Activated naive CD4-positive, alpha-beta T cell treated with anti-CD3 and anti-CD28 coated beads, Interleukin-2, amount 10 ng/mL, durations not matched to agents 7 days and 5 days (primary cell): ENCODE data around the gene DYSF.

Source experiments
- CTCF ChIA-PET: fragments of 350-600 bp; sonication (Branson Sonifier 250); formaldehyde crosslinking; loops from one replicate; lab custom pipeline; 2021; ENCODE audit warnings: antibody characterized with exemption; lab: Charles Lee
- DNase-seq: peaks from one replicate; pipeline ENCODE4 v3.0.0-alpha.2; 2020
- H3K27ac Mint-ChIP-seq: one replicate; pipeline ENCODE4 v1.8.0; 2021; ENCODE audit warnings: mild to moderate bottlenecking, moderate library complexity, mixed read lengths
- H3K27me3 Mint-ChIP-seq: one replicate; pipeline ENCODE4 v1.8.0; 2021; ENCODE audit warnings: mild to moderate bottlenecking, mixed read lengths
- H3K36me3 Mint-ChIP-seq: one replicate; pipeline ENCODE4 v1.8.0; 2021; ENCODE audit warnings: mixed read lengths
- H3K4me1 Mint-ChIP-seq: one replicate; pipeline ENCODE4 v1.8.0; 2021; ENCODE audit warnings: mixed read lengths
- H3K4me3 Mint-ChIP-seq: one replicate; pipeline ENCODE4 v1.8.0; 2021; ENCODE audit warnings: mild to moderate bottlenecking, moderate library complexity, mixed read lengths
- H3K9me3 Mint-ChIP-seq: one replicate; pipeline ENCODE4 v1.8.0; 2021; ENCODE audit warnings: mixed read lengths

The DYSF gene

DNA sequence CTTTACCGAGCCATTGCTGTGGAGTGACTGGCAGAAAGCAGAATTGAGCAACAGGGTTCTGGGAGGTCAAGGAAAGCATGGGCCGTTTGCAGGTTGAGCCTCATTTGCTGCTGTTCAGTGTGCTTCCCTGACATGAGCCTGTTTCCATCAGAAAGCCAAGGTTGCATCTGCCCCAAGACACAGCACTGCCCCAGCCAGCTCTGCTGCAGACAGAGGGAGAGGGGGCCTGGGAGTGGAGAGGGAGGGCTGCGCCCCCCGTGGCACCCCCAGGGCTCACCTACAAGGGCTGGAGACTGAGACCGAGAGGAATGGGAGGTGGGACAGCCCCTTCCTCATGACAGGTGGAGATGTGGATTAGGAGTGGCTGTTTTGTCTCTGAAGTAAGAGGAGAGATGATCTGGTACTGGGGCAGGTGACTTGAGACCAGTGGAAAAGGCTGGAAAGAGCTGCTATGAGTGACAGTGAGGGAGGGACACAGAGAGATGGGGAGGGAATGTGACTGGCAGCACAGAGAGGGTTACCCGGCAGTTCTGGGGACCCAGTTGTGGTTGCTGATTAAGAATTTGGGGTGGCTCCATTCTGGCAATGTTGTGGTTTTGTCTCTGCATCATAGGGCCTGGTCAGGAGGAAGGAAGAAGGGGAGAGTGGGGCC lies 218.0 kb downstream of the DYSF start:
- no peaks in the 10 kb centered on the region for H3K27me3 Mint-ChIP-seq

GRCh38 chr2:71671895-71672825 lies 218.8 kb downstream of the DYSF start:
- Mint-ChIP-seq H3K9me3 (no peaks in the 10 kb centered on the region), H3K4me3 (no peak overlapping the region), H3K36me3 (no peaks in the 10 kb centered on the region), H3K4me1 (no peaks in the 10 kb centered on the region), H3K27me3 (no peaks in the 10 kb centered on the region), H3K27ac (no peak overlapping the region)
- DNase-seq: no peak
- CTCF ChIA-PET: no interaction called here

More for the DNA sequence above, 218.0 kb downstream of the DYSF start:
- no peak overlapping the region for H3K27ac Mint-ChIP-seq
- H3K4me1 Mint-ChIP-seq: no peaks in the 10 kb centered on the region
- H3K36me3 Mint-ChIP-seq: no peaks in the 10 kb centered on the region
- H3K4me3 Mint-ChIP-seq: no peak overlapping the region
- no peaks in the 10 kb centered on the region for H3K9me3 Mint-ChIP-seq
- CTCF ChIA-PET: no interaction called here
- DNase-seq: no peak

DNA sequence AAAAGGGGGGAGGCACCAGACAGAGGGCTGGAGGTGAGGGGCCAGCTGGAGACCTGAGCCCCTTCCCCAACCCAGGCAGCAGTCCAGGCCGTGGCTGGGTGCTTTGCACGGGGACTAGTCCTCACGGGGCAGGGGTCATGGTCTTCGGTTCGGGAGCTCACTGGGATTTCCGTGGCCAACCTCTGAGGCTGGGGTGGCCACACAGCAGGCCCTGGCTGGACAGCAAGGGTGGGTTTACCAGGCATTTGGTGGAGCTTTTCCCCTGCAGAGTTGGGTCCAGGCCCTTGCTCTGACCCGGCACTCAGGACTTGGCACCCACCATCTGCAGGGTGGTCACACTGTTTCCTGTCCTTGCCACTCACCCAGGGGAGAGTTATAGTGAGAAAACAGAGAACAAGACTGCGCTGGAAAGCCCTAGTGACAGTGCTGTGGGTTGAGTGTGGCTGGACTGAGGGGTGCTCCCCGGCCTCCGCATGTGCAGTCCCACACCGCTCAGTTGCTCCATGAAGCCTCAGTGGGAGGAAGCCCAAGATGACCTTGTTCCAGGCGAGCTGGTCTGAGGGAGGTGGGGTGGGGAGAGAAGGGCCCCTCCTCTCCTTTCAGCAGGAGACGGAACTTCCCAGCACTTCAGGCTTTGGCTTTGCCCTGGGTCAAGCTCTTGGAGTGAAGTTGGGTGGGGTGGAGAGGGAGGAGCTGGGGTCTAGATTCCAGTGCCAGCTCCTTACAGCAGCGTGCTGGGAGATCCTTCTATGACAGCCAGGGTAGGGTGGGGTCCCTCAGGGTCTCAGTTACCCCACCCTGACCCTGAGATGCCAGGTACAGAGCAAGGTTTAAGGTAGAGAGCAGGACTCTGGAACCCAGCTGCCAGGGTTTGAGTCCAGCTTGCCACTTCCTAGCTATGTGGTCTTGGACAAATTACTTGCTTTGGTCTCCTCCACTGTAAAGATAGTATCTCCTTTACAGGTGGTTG lies 219.8 kb downstream of the DYSF start:
- Mint-ChIP-seq H3K36me3 (no peaks in the 10 kb centered on the region), H3K9me3 (no peaks in the 10 kb centered on the region), H3K4me1 (no peaks in the 10 kb centered on the region), H3K27ac (no peak overlapping the region), H3K4me3 (no peak overlapping the region), H3K27me3 (no peaks in the 10 kb centered on the region)
- CTCF ChIA-PET: no interaction called here
- DNase-seq: no peak

- H3K9me3 Mint-ChIP-seq: no peaks in the 10 kb centered on the region
- H3K4me1 Mint-ChIP-seq: no peaks in the 10 kb centered on the region
- H3K27ac Mint-ChIP-seq: no peak overlapping the region
- CTCF ChIA-PET: no interaction called here
- H3K36me3 Mint-ChIP-seq: no peaks in the 10 kb centered on the region
- no peak overlapping the region for H3K4me3 Mint-ChIP-seq
- no peaks in the 10 kb centered on the region for H3K27me3 Mint-ChIP-seq
- DNase-seq: no peak
Observed at GRCh38 chr2:71674158-71674851, 220.9 kb downstream of the DYSF start.

DNA sequence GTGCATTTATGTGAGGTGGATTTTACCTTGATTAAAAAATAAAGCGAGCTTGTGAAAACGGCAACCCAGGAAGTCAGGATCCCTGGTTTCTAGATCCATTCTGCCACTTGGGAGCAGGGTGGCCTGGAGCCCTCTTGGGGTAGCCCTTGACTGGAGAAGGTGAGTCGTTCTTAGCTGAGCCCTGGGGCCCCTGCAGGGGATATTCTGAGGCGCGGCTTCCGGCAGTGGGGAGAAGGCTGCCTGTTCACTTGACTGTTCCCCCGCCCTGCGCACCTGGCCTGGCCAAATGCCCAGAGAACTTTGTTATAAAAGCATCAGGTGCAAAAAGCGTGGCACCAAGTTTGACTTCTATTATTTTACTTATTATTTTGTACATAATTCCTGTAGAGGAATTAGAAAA lies 221.9 kb downstream of the DYSF start:
- CTCF ChIA-PET: no interaction called here
- DNase-seq: no peak
- no peak overlapping the region for H3K4me3 Mint-ChIP-seq
- H3K36me3 Mint-ChIP-seq: no peaks in the 10 kb centered on the region
- H3K27ac Mint-ChIP-seq: no peak overlapping the region
- no peaks in the 10 kb centered on the region for H3K9me3 Mint-ChIP-seq
- H3K27me3 Mint-ChIP-seq: no peaks in the 10 kb centered on the region
- no peaks in the 10 kb centered on the region for H3K4me1 Mint-ChIP-seq

GRCh38 chr2:71678874-71679273 lies 225.5 kb downstream of the DYSF start:
- DNase-seq: no peak
- H3K27me3 Mint-ChIP-seq: no peaks in the 10 kb centered on the region
- no peaks in the 10 kb centered on the region for H3K9me3 Mint-ChIP-seq
- CTCF ChIA-PET: no interaction called here
- no peak overlapping the region for H3K4me3 Mint-ChIP-seq
- no peak overlapping the region for H3K27ac Mint-ChIP-seq
- H3K4me1 Mint-ChIP-seq: no peaks in the 10 kb centered on the region
- no peaks in the 10 kb centered on the region for H3K36me3 Mint-ChIP-seq

DNA sequence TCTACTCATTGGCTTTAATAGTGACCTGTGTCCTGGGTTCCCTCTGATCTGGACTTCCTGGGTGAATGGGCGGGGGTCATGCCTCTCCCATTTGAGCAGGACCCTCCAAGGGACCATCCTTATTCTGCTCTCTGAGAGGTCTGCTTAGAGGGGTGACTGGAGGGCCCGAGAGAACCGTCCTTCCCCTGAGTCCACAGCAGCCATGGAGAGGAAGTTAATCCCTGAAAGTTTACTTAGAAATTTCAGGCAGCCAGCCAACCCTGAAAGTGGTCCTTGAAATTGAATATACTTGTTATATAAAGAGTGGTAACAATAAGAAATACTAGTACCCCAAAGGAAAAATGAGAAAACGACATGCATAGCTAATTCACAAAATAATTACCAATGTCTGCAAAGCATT lies 226.1 kb downstream of the DYSF start:
- no peaks in the 10 kb centered on the region for H3K36me3 Mint-ChIP-seq
- no peak overlapping the region for H3K27ac Mint-ChIP-seq

DNA sequence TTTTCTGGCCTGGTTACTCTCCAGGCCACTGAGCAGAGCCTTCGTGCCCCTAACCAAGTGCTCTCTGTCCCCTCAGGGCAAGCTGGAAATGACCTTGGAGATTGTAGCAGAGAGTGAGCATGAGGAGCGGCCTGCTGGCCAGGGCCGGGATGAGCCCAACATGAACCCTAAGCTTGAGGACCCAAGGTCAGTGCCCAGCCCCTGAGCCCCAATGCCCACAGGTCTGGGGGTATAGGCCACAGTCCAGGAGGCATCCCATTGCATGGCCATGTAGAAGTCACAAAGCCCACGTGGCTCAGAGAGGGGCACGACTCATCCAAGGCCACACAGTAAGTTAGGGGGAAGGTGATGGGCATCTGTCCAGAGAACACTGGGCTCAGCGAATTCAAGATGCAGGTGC lies 227.6 kb downstream of the DYSF start:
- CTCF ChIA-PET: no interaction called here
- no peaks in the 10 kb centered on the region for H3K4me1 Mint-ChIP-seq
- H3K4me3 Mint-ChIP-seq: no peak overlapping the region
- no peaks in the 10 kb centered on the region for H3K9me3 Mint-ChIP-seq
- H3K36me3 Mint-ChIP-seq: no peaks in the 10 kb centered on the region
- DNase-seq: no peak
- H3K27ac Mint-ChIP-seq: no peak overlapping the region
- no peaks in the 10 kb centered on the region for H3K27me3 Mint-ChIP-seq

More for the DNA sequence above, 226.1 kb downstream of the DYSF start:
- H3K9me3 Mint-ChIP-seq: no peaks in the 10 kb centered on the region
- H3K4me1 Mint-ChIP-seq: no peaks in the 10 kb centered on the region
- no peak for DNase-seq
- CTCF ChIA-PET: no interaction called here
- no peaks in the 10 kb centered on the region for H3K27me3 Mint-ChIP-seq
- H3K4me3 Mint-ChIP-seq: no peak overlapping the region

GRCh38 chr2:71681626-71682025 lies 228.3 kb downstream of the DYSF start:
- Mint-ChIP-seq H3K36me3 (no peaks in the 10 kb centered on the region), H3K27me3 (no peaks in the 10 kb centered on the region), H3K9me3 (no peaks in the 10 kb centered on the region), H3K4me1 (no peaks in the 10 kb centered on the region), H3K4me3 (no peak overlapping the region), H3K27ac (no peak overlapping the region)
- no peak for DNase-seq
- CTCF ChIA-PET: no interaction called here

- H3K27ac Mint-ChIP-seq: no peak overlapping the region
- no peaks in the 10 kb centered on the region for H3K4me1 Mint-ChIP-seq
- no peaks in the 10 kb centered on the region for H3K9me3 Mint-ChIP-seq
- no peaks in the 10 kb centered on the region for H3K27me3 Mint-ChIP-seq
- H3K4me3 Mint-ChIP-seq: no peak overlapping the region
- no peaks in the 10 kb centered on the region for H3K36me3 Mint-ChIP-seq
- no peak for DNase-seq
- CTCF ChIA-PET: no interaction called here
Observed at GRCh38 chr2:71682341-71682740, 229.0 kb downstream of the DYSF start.

- CTCF ChIA-PET: no interaction called here
- Mint-ChIP-seq H3K36me3 (no peaks in the 10 kb centered on the region), H3K27ac (peak overlapping the region; percentile 76), H3K4me3 (no peak overlapping the region), H3K27me3 (no peaks in the 10 kb centered on the region), H3K4me1 (no peaks in the 10 kb centered on the region), H3K9me3 (no peaks in the 10 kb centered on the region)
- DNase-seq: no peak
Observed at GRCh38 chr2:71683070-71683469, 229.7 kb downstream of the DYSF start.

DNA sequence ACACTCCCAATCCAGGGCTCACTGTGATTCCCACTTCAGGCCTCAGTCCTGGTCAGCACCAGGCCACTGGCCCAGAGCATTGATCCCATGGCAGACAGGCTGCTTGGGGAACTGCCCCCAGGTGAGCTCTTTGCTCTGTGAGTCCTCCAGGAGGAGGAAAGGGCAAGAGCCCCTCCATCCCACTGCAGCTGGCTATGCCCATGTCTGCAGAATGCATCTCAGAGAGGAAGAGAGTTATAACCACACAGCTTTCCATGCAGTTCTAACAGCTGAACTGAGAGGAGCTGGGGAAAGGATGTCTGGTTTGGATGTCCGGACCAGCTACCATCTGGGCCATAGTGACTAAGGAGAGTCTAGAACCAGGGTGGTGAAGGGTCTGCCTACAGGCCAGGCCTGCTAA lies 230.3 kb downstream of the DYSF start:
- DNase-seq: no peak
- H3K27ac Mint-ChIP-seq: no peak overlapping the region
- H3K9me3 Mint-ChIP-seq: no peaks in the 10 kb centered on the region
- no peaks in the 10 kb centered on the region for H3K4me1 Mint-ChIP-seq
- CTCF ChIA-PET: no interaction called here
- H3K36me3 Mint-ChIP-seq: no peaks in the 10 kb centered on the region
- peaks cover 4% of the 10 kb centered on the region for H3K27me3 Mint-ChIP-seq
- no peak overlapping the region for H3K4me3 Mint-ChIP-seq

DNA sequence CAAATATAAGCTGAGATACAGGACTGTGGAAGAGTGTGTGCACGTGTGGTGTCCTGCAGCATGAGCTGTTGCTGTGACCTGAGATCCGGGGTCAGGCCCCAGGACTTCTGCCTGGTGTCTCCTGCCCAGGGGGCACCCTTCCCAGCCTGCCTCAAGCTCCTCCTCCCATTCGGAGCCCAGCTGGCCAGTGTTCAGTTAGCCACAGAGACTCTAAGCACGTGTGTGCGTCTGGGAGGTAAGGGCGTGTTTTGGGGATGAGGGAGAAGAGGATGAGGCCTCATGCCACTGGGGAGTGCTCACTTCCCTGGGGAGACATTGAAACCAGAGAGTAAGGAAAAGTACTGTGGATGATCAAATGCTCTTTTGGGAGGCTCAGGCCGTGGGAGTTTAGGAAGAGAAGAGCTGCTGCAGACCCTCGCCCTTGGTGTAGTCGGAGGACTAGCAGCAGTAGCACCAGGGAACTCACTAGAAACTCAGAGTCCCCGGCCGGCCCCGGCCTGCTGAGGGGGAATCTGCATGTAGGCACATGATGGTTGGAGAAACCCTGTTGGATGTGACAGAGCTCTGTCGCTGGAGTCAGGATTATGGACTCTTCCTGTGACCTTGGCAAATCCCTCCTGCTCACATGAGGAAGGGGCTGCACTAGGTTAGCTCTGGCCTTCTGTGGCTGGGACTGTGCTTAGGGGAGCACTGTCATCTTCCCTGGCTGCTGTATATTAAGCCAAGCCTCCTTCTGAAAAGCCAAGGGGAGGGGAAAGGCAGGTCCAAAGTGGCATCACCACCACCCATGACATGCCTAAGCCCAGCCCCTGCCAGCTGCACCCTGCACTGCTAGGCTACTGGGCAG lies 231.1 kb downstream of the DYSF start:
- Mint-ChIP-seq H3K27me3 (peaks cover 5% of the 10 kb centered on the region), H3K36me3 (no peaks in the 10 kb centered on the region), H3K4me1 (no peaks in the 10 kb centered on the region), H3K27ac (no peak overlapping the region), H3K9me3 (no peaks in the 10 kb centered on the region), H3K4me3 (no peak overlapping the region)
- no peak for DNase-seq
- CTCF ChIA-PET: no interaction called here
